ENCODE results near the gene CACNB1. TPM values are rescaled to one million over a fixed set of nuclear protein-coding genes. Genes with fewer than 3 reads are reported as not detected.

The CACNB1 gene
- total RNA-seq, 2 experiments from 2014 or later = 14.9 to 15.5 TPM

DNA sequence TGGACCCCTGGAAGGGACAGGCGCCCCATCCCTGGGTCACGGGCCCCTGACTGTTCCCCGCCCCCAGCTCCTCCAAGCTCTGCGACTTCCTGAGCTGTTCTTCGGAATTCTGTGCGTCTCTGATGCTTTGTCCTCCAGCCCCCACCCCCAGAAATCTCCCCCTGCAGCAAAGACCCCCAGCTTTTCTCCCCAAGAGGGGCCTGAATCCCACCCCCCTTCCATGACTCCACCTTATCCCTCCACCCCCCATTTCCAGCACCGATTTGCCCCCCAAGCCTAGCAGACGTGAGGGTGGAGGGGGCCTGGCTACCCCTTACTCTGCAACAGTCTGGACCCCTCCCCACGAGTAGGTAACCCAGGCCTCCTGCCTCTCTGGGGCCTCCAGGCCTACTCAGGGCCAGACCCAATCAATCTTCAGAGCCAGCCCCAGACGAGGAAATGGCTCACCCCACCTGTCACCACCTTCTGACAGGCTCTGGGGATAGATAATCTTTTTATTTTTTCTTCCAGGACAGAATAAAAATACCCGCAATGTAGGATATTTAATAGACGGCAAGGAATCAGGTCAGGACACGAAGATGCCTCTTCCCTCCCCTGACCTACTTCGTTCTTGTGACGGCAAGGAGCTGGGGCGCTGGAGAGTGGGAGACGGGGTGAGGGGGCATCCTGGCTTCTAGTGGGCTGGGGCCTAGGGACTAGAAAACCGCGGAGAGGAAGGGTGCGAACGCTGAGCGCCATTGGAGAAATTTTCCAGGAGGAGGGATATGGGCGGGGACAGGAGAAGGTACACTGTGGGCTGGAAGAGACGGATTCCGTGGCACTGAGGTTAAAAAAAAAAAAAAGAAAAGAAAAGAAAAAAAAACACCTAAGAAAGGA lies 45.3 kb downstream of the CACNB1 start:
- intact Hi-C loops (cut with DNase I, micrococcal nuclease) = loop anchor here (2.0 to 10.0 kb wide), 4 partner anchors 55 to 475 kb away; partner anchors contain the start of genes PSMB3 (in 1 of the 2) and RPL23 (in 1 of the 2)
- ATAC-seq (ENCODE audit: poor library complexity) (peak; percentile 21), DNase-seq (peak in 11 of 14 experiments; percentile 21 to 70 (median 42))
- Mint-ChIP-seq H3K27me3 (peaks cover 19% of the 10 kb centered on the region), H3K9me3 (no peaks in the 10 kb centered on the region), H3K27ac (peak overlapping the region; percentile 97), H3K4me3 (peak overlapping the region; percentile 99), H3K36me3 (ENCODE audit: low read depth) (peaks cover 27% of the 10 kb centered on the region), H3K4me1 (ENCODE audit: low read depth) (peaks cover 55% of the 10 kb centered on the region)
- ChIA-PET CTCF (interaction anchor here (0.7 to 4.4 kb wide), 33 partner anchors 8 to 829 kb away, joined by 3 to 80 read pairs (median 4); partner anchors contain the start of genes ARL5C, CWC25, FBXO47 and LASP1), POLR2A (interaction anchor here (0.6 to 6.2 kb wide), 33 partner anchors 8 to 602 kb away, joined by 3 to 71 read pairs (median 7); partner anchors contain the start of genes ARL5C, FBXO47, LASP1 and MLLT6)
- H3K36me3 ChIP-seq (ENCODE audit: insufficient read depth, low read length) = no peaks in the 10 kb centered on the region
- peaks cover 55% of the 10 kb centered on the region for H3K4me1 ChIP-seq (ENCODE audit: insufficient read depth, low read length)
- H3K27me3 ChIP-seq (ENCODE audit: control insufficient read depth in 1 of 2, insufficient read depth in 2 of 2, low read length in 2 of 2) = peaks cover 0 to 5% of the 10 kb centered on the region in 2 experiments
- TF ChIP-seq CTCF (IDR thresholded peaks at IDR 0.05) = no peak
- H3K4me3 ChIP-seq (ENCODE audit: low read length) = peak overlapping the region; percentile 94
- peak overlapping the region; percentile 47 to 69 for H3K27ac ChIP-seq (ENCODE audit: low read depth in 1 of 2, low read length in 2 of 2)
- H3K9me3 ChIP-seq (ENCODE audit: control insufficient read depth in 1 of 2, insufficient read depth in 1 of 2, low read length in 2 of 2) = no peaks in the 10 kb centered on the region

DNA sequence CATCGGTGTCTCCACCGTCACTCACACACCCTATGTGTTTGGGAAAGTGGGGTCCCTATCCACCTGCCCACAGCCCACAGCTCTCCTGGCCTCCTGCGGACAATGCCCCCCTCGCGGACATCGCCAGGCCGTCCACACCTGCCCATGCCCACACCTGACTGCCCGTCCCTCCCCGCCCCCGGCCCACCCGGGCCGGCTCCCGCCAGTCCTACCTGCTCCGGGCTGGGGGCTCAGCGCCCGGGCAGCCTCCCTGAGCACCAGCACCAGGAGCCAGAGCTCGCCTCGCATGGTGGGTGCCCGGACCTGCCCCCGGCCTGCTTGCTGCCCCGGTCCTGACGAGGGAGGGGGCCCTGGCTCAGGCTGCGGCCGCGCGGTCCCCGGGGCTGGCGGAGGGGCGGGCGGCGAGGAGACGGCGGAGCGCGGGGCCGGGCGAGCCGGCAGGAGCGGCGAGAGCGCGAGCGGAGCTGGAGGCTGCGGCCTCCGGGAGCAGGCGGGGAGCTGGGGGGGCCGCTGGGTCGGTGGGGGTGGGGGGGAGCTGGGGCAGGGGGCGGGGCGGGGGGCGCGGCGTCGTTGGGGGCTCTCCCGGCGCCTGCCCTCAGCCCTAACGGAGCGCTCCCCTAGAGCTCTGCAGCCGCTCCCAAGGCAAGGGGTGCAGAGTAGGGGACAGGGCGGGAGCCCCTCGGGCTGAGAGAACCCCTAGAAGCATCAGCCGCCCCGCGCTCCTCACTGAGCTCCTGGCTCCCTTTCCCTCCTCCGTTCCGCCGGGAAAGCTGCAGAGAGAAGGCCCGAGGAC lies 46.1 kb downstream of the CACNB1 start, which contains the start of gene PLXDC1:
TSS of gene PLXDC1 (minus strand) at position 488 of the 793 bp plus-strand sequence. CDS start at position 288, 200 bp downstream.
- Histone ChIP-seq H3K9me3 (ENCODE audit: control insufficient read depth in 1 of 2, insufficient read depth in 1 of 2, low read length in 2 of 2) (no peaks in the 10 kb centered on the region), H3K4me1 (ENCODE audit: insufficient read depth, low read length) (peaks cover 55% of the 10 kb centered on the region)

More for the DNA sequence above, 46.1 kb downstream of the CACNB1 start, which contains the start of gene PLXDC1:
- Histone ChIP-seq H3K36me3 (ENCODE audit: insufficient read depth, low read length) (no peaks in the 10 kb centered on the region), H3K27me3 (ENCODE audit: control insufficient read depth in 1 of 2, insufficient read depth in 2 of 2, low read length in 2 of 2) (peaks cover 0 to 5% of the 10 kb centered on the region in 2 experiments), H3K27ac (ENCODE audit: low read depth in 1 of 2, low read length in 2 of 2) (peak within 1 kb of the TSS in 1 of 2 donors; percentile 69), H3K4me3 (ENCODE audit: low read length) (peak within 1 kb of the TSS; percentile 94)
- CTCF ChIA-PET = interaction anchor here (1.0 to 4.4 kb wide), 6 partner anchors 23 to 593 kb away, joined by 3 to 80 read pairs (median 5); no protein-coding TSS in a partner anchor
- TF ChIP-seq CTCF (IDR thresholded peaks at IDR 0.05) = no peak
- Mint-ChIP-seq H3K27ac (peak within 1 kb of the TSS; percentile 97), H3K9me3 (no peaks in the 10 kb centered on the region), H3K4me3 (peak within 1 kb of the TSS; percentile 99), H3K27me3 (peaks cover 19% of the 10 kb centered on the region), H3K4me1 (ENCODE audit: low read depth) (peaks cover 55% of the 10 kb centered on the region), H3K36me3 (ENCODE audit: low read depth) (peaks cover 27% of the 10 kb centered on the region)
- peak in 5 of 14 experiments; percentile 27 to 60 (median 37) for DNase-seq
- intact Hi-C loops (cut with DNase I, micrococcal nuclease) = loop anchor here (2.0 to 10.0 kb wide), 4 partner anchors 55 to 474 kb away; partner anchors contain the start of genes PSMB3 (in 1 of the 2) and RPL23 (in 1 of the 2)
- POLR2A ChIA-PET = interaction anchor here (0.7 to 6.2 kb wide), 15 partner anchors 9 to 352 kb away, joined by 3 to 71 read pairs (median 6); partner anchors contain the start of genes ARL5C, LASP1, PIP4K2B and RPL19
- ATAC-seq (ENCODE audit: poor library complexity) = no peak

Measured in CD4-positive, alpha-beta T cell (primary cell).